Erythroblast (primary cell): ENCODE measurements around the gene PLA2G12A.

Experiments used
- DNase-seq, 2 experiments: peaks; one replicate each; lab custom pipeline; 2025; lab: John Stamatoyannopoulos, UW
- GATA1 ChIP-seq: IDR thresholded peaks from 2 replicates; pipeline ENCODE4 v1.6.1; 2011; ENCODE audit warnings: low read depth, mild to moderate bottlenecking, control low read depth, low read length, moderate library complexity
- POLR2A ChIP-seq: IDR thresholded peaks from 2 replicates; pipeline ENCODE4 v1.6.1; 2011; ENCODE audit warnings: mild to moderate bottlenecking, low read length

PLA2G12A gene

DNA sequence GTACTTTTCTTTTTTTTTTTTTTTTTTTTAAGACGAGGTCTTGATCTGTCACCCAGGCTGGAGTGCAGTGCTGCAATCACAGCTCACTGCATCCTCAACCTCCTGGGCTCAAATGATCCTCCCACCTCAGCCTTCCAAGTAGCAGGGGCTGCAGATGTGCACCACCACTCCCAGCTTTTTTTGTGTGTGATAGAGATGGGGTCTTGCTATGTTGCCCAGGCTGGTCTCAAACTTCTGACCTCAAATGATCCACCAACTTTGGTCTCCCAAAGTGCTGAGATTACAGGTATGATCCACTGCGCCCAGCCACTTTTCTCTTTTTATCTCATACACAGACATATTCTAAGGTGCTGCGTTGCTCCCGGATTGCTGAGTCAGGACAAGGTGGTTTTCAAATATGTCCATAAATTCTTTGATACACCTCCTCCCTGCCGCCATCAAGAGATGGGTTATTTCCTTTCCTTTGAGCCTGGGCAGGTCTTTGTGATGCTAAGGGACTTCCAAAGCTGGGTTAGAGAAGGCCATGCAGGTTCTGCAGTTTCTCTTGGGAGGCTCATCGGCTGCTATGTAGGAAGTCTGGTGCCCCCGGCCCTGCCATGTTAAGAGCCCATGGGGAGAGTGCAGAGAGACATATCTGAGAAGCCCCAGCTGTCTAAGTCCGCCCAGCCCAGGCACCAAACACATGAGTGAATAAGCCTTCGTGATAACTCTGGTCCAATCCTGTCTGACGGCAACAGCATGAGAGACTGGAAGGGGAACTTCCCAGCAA, 8.4 kb upstream of the PLA2G12A start:
- TF ChIP-seq POLR2A (no peak), GATA1 (no peak)
- DNase-seq, result no peak

DNA sequence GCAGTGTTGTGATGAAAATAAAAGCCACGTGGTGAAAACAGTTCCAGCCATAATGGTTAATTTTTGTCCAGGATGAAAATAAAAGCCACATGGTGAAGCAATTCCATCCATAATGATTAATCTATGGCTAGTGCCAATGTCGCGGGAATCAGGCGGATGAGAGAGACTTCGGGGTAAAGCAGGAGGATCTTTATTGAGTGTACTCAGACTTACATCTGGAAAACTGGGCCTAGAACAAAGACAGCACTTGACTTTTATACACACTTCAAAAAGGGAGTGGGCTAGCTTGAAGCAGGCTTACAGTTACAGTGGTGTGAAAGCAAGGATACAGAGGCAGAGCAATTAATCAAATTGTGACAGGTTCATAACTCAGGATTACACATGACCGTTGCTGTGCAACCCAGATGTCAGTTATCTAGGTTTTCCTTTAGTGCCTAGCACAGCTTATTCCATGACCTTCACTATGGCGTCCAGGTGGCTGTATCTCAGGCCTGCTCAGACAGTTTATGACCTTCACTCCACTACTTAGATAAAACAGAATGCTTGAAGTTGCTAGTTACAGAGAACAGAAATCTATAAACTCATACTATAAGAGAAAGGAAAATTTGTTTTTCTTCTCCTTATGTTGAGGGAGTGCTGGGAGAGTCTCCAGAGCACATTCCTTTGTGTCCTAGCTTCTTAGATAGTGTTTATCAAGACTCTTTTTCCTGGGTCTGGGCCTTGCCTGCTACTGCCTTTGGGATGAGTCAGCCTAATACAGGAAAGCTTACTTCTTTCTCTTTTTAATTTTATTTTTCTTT, 5.9 kb upstream of the PLA2G12A start:
- TF ChIP-seq POLR2A (no peak), GATA1 (no peak)
- DNase-seq, result peak in 1 of 2 experiments; percentile 10

DNA sequence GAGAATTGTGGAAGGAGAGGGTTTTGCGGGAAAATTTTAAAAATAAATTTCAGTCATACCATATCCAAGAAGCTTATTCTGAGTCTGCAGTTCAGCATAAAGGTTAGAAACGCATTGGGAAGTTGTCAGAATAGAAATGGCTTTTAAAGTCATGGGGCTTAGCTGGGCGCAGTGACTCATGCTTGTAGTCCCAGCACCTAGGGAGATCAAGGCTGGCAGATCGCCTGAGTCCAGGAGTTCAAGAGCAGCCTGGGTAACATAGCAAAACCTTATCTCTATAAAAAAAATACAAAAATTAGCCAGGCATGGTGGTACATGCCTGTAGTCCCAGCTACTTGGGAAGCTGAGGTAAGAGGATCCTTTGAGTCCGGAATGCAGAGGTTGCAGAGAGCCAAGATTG, 3.9 kb upstream of the PLA2G12A start:
- peak in 1 of 2 experiments; percentile 16 for DNase-seq
- no peak for TF ChIP-seq POLR2A
- TF ChIP-seq GATA1, result no peak

DNA sequence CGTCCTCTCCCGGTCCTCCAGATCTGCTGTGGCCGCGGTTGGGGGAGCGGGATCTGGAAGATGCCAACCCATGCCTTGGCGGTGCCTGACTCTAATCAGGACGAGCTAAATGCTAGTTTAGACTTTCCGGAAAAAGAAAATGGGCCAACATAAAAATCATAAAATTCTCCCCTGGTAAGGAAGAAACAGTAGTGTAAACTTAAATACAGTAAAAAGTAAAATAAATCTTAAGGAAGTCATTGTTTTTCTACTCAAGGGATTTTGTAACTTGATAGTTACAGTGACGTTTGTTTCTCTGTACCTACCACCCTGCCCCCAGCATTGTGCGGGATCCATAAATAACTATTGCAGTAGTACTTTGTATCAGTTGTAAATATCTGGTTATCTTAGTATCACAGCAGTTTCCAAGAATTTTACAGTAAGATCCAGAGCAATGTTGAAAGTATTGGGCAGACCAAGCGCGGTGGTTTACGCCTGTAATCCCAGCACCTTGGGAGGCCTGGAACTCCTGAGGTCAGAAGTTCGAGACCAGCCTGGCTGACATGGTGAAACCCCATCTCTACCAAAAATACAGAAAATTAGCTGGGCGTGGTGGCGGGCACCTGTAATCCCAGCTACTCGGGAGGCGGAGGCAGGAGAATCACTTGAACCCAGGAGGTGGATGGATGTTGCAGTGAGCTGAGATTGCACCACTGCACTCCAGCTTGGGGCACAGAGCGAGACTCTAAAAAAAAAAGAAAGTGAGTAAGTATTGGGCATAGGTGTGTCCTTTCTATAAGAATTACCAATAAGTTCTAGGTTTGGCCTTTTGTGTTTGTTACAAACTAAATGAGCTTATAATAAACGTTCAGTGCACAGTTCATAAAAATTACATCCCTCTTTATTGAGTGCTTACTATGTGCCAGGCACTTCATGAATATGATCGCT, 1.0 kb upstream of the PLA2G12A start:
- peak; percentile 44 for DNase-seq
- no peak for TF ChIP-seq POLR2A
- TF ChIP-seq GATA1, result no peak

DNA sequence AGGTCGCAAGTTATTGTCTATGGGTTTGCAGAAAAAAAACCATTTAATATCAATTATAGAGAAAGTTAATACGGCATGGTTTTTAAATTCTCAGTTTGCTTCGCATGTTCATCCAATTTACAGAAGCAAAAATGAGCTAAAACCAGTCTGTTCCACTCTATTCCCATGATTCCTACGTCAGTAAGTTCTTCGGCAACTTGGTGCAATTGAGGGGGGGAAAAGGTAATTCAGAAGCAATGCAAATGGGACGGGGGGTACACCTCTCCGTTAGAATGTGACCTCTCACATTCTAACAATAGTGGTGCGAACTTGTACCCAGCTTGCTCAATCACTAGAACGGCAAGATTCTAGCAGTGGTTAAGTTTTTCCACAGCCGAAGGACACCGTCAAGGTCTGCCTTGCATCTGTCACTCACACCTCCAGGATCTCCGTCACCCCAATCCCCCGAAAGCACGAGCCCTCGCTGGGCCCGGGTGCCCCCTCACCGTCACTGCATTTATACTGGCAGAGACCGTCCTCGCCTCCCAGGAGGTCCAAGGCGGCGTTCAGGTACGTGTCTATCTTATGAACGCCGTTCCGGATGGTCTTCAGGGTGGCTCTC, 653 bp downstream of the PLA2G12A start:
- peak; percentile 66 to 76 for DNase-seq
- TF ChIP-seq GATA1 (no peak), POLR2A (no peak)

DNA sequence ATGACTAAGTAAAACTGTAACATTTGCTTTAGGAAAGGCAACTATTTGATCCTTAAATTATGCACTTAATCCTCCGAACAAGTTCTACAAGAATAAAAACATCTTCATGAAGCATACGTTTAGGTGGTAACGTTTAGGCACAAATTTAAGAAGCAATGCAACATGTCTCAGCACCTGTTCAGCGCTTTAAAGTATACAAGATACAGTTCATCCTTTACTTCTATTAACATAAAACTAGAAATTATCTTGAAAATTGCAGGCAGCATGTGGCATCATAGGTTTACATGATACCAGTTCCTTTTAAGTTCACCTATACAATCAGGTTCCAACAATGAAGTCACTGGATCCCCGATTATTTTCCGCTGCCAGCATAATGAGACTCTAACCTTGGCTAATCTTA, 1.5 kb downstream of the PLA2G12A start:
- TF ChIP-seq GATA1, result no peak
- no peak for TF ChIP-seq POLR2A
- peak; percentile 32 to 45 for DNase-seq

DNA sequence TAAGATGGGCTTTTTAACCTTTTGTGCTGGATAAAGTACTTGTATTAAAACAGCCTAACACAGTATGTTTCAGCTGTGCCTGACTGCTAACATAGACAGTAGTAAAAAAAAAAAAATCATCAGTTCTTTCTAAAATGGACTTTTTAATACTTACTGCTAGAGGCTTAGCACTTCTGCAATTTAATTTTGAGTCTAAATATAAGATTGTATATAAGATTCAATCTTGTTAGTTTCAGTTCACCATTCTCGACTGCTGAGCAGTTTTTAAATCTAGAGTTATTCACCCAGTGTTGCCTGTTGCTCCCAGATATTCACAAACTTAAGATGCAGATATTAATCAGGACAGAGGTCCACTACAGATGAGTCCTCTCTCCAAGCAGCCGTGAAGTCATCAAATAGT, 6.8 kb downstream of the PLA2G12A start:
- no peak for TF ChIP-seq POLR2A
- TF ChIP-seq GATA1, result no peak
- no peak for DNase-seq

DNA sequence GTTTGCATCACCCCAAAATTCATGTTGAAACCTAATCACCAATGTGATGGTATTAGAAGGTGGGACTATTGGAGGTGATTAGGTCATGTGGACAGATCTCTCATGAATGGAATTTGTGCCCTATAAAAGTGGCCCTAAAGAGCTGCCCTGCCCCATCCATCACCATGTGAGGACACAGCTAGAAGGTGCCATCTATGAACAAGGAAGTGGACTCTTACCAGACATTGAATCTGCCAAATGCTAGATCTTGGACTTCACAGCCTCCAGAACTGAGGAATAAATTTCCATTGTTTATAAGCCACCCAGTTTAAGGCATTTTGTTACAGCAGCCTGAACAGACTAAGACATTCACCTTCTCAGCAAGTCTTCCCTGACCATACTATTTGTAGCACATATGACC, 7.5 kb downstream of the PLA2G12A start:
- TF ChIP-seq POLR2A (no peak), GATA1 (no peak)
- no peak for DNase-seq

DNA sequence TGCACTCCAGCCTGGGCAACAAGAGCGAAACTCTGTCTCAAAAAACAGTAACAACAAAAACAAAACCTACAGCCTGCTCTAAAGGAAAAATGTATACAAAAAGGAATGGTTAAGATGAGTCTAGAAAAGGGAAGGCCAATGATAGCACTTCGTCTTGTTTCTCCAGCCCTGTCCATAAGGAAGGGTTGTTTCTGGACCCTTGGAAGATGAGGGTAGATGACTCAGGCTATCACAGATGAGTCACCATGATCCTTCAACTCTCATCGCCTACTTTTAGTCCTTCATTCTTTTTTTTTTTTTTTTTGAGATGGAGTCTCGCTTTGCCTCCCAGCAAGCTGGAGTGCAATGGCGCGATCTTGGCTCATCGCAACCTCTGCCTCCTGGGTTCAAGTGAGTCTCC, 8.8 kb downstream of the PLA2G12A start:
- peak in 1 of 2 experiments; percentile 34 for DNase-seq
- TF ChIP-seq POLR2A (no peak), GATA1 (no peak)

DNA sequence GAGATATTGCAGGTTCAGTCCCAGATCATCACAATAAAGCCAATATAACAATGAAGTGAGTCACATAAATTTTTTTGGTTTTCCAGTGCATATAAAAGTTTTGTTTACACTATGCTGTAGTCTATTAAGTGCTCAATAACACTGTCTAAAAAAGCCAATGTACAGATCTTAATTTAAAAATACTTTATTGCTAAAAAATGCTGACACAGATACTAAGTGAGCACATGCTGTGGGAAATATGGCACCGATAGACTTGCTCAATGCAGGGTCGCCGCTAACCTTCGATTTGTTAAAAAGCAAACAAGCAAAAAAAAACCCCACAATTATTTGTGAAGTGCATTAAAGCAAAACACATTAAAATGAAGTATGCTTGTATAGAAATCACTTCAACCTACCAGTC, 10.3 kb downstream of the PLA2G12A start:
- no peak for TF ChIP-seq POLR2A
- TF ChIP-seq GATA1, result no peak
- DNase-seq, result no peak

DNA sequence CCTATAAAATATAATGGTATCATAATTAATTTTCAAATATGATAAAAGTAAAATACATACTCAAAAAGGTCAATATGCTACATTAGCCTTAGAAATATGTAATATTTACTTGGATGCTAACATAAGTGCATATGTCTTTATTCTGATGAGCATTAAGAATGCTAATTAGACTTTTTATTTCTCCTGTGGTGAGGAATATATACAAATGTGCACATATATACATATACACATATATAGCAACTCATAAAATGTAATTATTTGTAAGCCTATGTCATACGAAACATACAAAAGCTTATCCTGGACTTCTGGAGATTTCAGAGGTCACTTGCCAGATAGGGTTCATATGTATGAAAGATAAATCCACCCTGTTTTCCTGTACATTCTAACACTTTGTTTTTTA, 11.1 kb downstream of the PLA2G12A start:
- DNase-seq, result no peak
- TF ChIP-seq POLR2A, result no peak
- no peak for TF ChIP-seq GATA1

DNA sequence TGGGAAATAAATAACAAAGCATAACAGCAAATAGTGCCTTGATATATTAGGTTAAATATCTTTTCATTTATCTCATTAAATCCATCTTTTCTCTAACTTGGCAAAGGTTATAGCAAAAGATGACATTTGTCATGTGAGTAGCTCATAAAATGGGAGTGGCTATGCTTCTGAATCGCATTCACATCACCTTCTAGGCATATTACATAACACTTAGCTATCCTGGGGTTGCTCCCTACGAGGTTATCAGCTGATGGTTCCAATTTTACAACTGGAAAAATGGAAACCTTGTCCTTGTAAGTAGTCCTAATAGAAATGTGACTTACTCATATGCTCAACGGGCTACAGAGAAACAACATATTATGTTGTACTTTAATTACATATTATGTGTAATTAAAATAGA, 16.4 kb downstream of the PLA2G12A start:
- TF ChIP-seq GATA1 (no peak), POLR2A (no peak)
- no peak for DNase-seq

DNA sequence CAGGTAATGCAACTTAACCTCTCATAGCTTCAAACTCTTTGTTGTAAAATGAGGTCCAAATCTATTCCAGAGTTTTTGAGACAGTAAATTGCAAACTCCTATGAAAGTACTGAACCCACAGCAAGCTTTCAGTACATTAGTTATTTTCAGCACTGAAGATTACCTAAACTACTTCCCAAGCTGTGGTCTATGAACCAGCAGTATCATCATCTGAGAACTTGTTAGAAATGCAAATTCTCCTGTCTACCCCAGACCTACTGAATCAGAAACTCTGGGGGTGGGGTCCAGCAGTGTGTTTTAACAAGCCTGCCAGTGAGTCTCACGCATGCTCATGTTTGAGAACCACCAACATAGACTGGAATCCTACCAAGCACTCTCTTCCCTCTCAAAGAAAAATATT, 20.9 kb downstream of the PLA2G12A start:
- no peak for TF ChIP-seq POLR2A
- TF ChIP-seq GATA1, result no peak
- no peak for DNase-seq
